Tibial artery (tissue), 4 donors: ENCODE results near the gene CCDC197.

Experiments
- DNase-seq, 2 donors: peaks; one replicate each; pipeline ENCODE4 v3.0.0-alpha.2; 2019
- H3K27ac ChIP-seq, 2 donors: fragments of 200-600 bp; sonication (generic) in 1 of 2; 1 replicate in 1 of 2; 2 replicates in 1 of 2; pipeline ENCODE4 v1.5.1; 2018 to 2019; ENCODE audit warnings: mild to moderate bottlenecking in 1 of 2
- H3K27me3 ChIP-seq, 2 donors: fragments of 200-600 bp; sonication (generic) in 1 of 2; one replicate each; pipeline versions ENCODE4 v1.5.1 to v1.6.0; 2016 to 2019
- H3K36me3 ChIP-seq, 3 donors: fragments of 200-600 bp; sonication (generic) in 2 of 3; one replicate each; pipeline ENCODE4 v1.5.1; 2016 to 2019; ENCODE audit warnings: mild to moderate bottlenecking in 2 of 3
- H3K4me1 ChIP-seq, 4 donors: fragments of 200-600 bp; sonication (generic) in 2 of 4; 1 replicate in 3 of 4; 2 replicates in 1 of 4; pipeline ENCODE4 v1.5.1; 2016 to 2019
- H3K4me3 ChIP-seq, 2 donors: fragments of 200-600 bp; sonication (generic) in 1 of 2; 1 replicate in 1 of 2; 2 replicates in 1 of 2; pipeline ENCODE4 v1.5.1; 2018 to 2019; ENCODE audit warnings: mild to moderate bottlenecking in 2 of 2
- H3K9me3 ChIP-seq, 3 donors: fragments of 200-600 bp; sonication (generic) in 1 of 3; one replicate each; pipeline ENCODE4 v1.5.1; 2016 to 2019
- CTCF ChIP-seq, 2 experiments: fragments of 200-600 bp in 1 of 2; fragments of 450-650 bp in 1 of 2; IDR thresholded peaks; one replicate each; pipeline ENCODE4 v1.5.1; 2017 to 2019; ENCODE audit warnings: antibody characterized with exemption in 2 of 2, mild to moderate bottlenecking in 1 of 2, moderate library complexity in 1 of 2
- intact Hi-C: fragments of 100-400 bp; cut with DNase I; formaldehyde crosslinking; loops from one replicate; pipeline ENCODE4 v1.15.0; 2023; ENCODE audit warnings: low total_unique reads

CCDC197 gene

DNA sequence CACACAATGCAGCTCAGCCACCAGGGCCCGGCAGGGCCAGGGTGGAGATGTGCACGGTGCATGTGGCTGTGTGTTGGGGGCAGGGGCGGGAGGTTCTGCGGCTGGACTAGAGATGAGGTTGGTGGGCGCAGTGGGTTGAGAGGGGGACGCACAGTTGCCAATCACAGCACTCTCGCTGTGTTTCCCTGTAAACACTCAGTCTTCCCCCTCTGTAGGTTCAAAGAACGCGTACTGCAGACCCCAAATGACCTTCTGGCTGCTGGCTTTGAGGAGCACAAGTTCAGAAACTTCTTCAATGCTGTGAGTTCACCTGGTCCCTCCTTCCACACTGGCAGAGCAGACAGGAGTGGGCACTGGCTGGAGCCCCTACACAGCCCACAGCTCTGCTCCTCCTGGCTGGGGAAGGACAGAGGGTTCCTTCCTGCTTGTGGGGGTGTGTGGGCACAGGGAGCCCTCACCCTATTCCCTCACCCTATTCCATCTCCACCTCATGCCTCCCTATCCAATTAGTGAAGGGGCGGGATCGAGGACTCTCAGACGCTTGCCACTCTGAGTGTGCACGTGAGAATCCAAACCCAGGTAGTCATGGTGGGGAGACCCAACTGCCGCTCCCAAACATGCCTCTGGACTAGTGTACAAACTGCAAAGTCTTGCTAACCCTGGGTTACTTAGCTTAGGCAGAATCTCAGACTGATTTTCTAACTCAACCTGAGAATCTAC is 46.8 kb downstream of the CCDC197 start:
- intact Hi-C loops = no loop called here
- no peak for TF ChIP-seq CTCF (IDR thresholded peaks at IDR 0.05)
- Histone ChIP-seq H3K4me3 (no peak overlapping the region), H3K27ac (no peak overlapping the region), H3K9me3 (no peaks in the 10 kb centered on the region), H3K36me3 (peaks cover 23 to 58% (median 52%) of the 10 kb centered on the region in 3 donors), H3K27me3 (no peaks in the 10 kb centered on the region), H3K4me1 (peaks cover 0 to 14% (median 6%) of the 10 kb centered on the region in 4 donors)
- DNase-seq = peak in 1 of 2 donors; percentile 49

- no peak for TF ChIP-seq CTCF (IDR thresholded peaks at IDR 0.05)
- DNase-seq = peak in 1 of 2 donors; percentile 55
- intact Hi-C loops = no loop called here
- Histone ChIP-seq H3K4me3 (no peak overlapping the region), H3K27me3 (no peaks in the 10 kb centered on the region), H3K27ac (no peak overlapping the region), H3K9me3 (no peaks in the 10 kb centered on the region), H3K4me1 (peaks cover 0 to 14% (median 6%) of the 10 kb centered on the region in 4 donors), H3K36me3 (peaks cover 30 to 65% (median 59%) of the 10 kb centered on the region in 3 donors)
Observed at GRCh38 chr14:94044476-94045091, 47.5 kb downstream of the CCDC197 start.

DNA sequence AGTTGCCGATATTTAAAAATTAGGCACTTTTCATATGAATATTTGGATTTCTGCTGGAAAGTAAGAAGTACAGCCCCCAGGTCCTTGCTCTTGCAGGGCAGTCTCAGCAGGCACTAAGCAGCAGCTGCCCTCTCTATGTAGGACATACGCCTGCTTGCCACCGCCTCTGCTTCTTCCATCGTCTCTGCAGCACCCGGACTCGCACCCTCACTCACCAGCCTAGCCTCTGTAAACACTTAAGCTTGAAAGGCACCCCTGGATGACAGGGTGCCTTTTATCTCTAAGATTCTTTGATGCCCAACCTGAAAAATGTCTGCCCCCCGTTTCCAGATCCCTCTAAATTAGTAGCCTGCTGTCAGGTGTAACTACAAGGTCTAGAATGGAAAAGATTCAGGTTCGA is 48.0 kb downstream of the CCDC197 start:
- no peaks in the 10 kb centered on the region for H3K9me3 ChIP-seq
- no peak for DNase-seq
- peaks cover 0 to 14% (median 6%) of the 10 kb centered on the region in 4 donors for H3K4me1 ChIP-seq
- no peak overlapping the region for H3K27ac ChIP-seq
- no peak overlapping the region for H3K4me3 ChIP-seq
- no peaks in the 10 kb centered on the region for H3K27me3 ChIP-seq
- intact Hi-C loops = no loop called here
- no peak for TF ChIP-seq CTCF (IDR thresholded peaks at IDR 0.05)
- H3K36me3 ChIP-seq = peaks cover 35 to 70% (median 64%) of the 10 kb centered on the region in 3 donors

GRCh38 chr14:94045563-94046345 is 48.7 kb downstream of the CCDC197 start:
- intact Hi-C loops = no loop called here
- no peak for TF ChIP-seq CTCF (IDR thresholded peaks at IDR 0.05)
- peaks cover 0 to 14% (median 6%) of the 10 kb centered on the region in 4 donors for H3K4me1 ChIP-seq

DNA sequence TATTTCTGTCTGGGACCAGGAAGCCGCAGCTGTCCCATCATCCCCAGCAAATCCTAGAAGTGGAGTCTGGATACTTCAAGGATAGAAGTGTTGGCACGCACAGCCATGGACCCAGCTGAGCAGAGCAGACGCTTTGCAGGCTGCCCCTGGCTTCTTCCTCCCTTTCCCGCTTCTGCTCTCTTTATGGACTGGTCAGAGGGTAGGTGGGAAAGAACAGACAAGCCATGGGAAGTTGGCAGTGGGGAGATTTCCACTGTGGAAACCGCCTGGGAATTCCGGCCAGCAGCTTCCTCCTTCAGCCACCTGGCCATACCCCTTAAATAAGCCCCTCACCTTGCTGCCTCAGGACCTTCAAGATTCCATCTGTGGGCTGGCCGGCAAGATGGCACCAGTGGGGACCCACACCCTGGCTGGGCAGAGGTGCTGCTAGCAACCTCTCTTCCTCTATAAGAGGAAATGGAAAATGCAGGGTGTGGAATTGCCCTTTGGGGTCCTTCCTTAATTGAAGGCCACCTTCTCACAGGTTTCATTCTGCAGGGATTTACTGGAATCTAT is 49.7 kb downstream of the CCDC197 start:
- peak in 1 of 2 donors; percentile 53 for DNase-seq
- Histone ChIP-seq H3K4me1 (peaks cover 0 to 10% (median 5%) of the 10 kb centered on the region in 4 donors), H3K9me3 (no peaks in the 10 kb centered on the region), H3K4me3 (no peak overlapping the region), H3K27me3 (no peaks in the 10 kb centered on the region), H3K27ac (no peak overlapping the region), H3K36me3 (peaks cover 51 to 87% (median 81%) of the 10 kb centered on the region in 3 donors)
- intact Hi-C loops = no loop called here
- TF ChIP-seq CTCF (IDR thresholded peaks at IDR 0.05) = no peak

More at GRCh38 chr14:94045563-94046345, 48.7 kb downstream of the CCDC197 start:
- Histone ChIP-seq H3K9me3 (no peaks in the 10 kb centered on the region), H3K27me3 (no peaks in the 10 kb centered on the region), H3K27ac (no peak overlapping the region), H3K4me3 (no peak overlapping the region), H3K36me3 (peaks cover 42 to 76% (median 71%) of the 10 kb centered on the region in 3 donors)
- DNase-seq = peak in 1 of 2 donors; percentile 57
